GM12878 (cell line): Measurements from ENCODE around the gene IKZF1. TPM values are rescaled to one million over a fixed set of nuclear protein-coding genes. Genes with fewer than 3 reads are reported as not detected.

Experiments
- ATAC-seq: fragments of 200-7000 bp; cut with Tn5 transposase; 3 replicates; pipeline ENCODE4 v1.9.1; 2020; ENCODE audit warnings: mild to moderate bottlenecking, moderate library complexity
- BruUV-seq: library from RNA; stranded (reverse); fragments of 400-500 nt; replicated peaks from 2 replicates; lab custom pipeline; 2021; lab: Mats Ljungman, UMichigan
- CTCF ChIA-PET: fragments of 300-600 bp; sonication (Branson Sonifier 250); formaldehyde crosslinking; extraction: SDS; loops from one replicate; lab custom pipeline; 2021; ENCODE audit warnings: inconsistent platforms; lab: Yijun Ruan, JAX
- POLR2A ChIA-PET: fragments of 350-600 bp; formaldehyde crosslinking; extraction: SDS; loops from one replicate; lab custom pipeline; 2021; ENCODE audit warnings: inconsistent platforms; lab: Charles Lee
- RAD21 ChIA-PET: fragments of 300-600 bp; sonication (Branson Sonifier 250); formaldehyde crosslinking; loops from one replicate; lab custom pipeline; 2023; ENCODE audit warnings: antibody characterized with exemption; ENCODE audit not compliant: unreplicated experiment; lab: Charles Lee
- SMC1A ChIA-PET: fragments of 300-600 bp; sonication (Branson Sonifier 250); formaldehyde crosslinking; loops from one replicate; lab custom pipeline; 2023; ENCODE audit not compliant: unreplicated experiment, uncharacterized antibody; lab: Charles Lee
- DNase-seq: peaks from one replicate; pipeline ENCODE4 v3.0.0-alpha.2; 2011; ENCODE audit warnings: low read depth, low spot score
- FAIRE-seq: peaks from 3 replicates; lab custom pipeline; 2011; peaks lifted over from hg19 to GRCh38; lab: Jason Lieb, UNC
- H2AFZ ChIP-seq: 2 replicates; pipeline ENCODE4 v1.6.0; 2011; ENCODE audit warnings: low read depth, low read length, control low read depth; ENCODE audit not compliant: control insufficient read depth
- H3K27ac ChIP-seq: 2 replicates; pipeline ENCODE4 v1.5.1; 2011; ENCODE audit warnings: control low read depth; ENCODE audit not compliant: control insufficient read depth, insufficient read depth
- H3K27me3 ChIP-seq, 2 experiments: replicated peaks in 1 of 2; 2 replicates each; pipeline versions ENCODE4 v1.6.0 to v1.6.1; 2011; ENCODE audit warnings: low read length in 1 of 2; ENCODE audit not compliant: control insufficient read depth in 2 of 2, insufficient read depth in 2 of 2
- H3K36me3 ChIP-seq, 2 experiments: 2 replicates each; pipeline ENCODE4 v1.5.1; 2011; ENCODE audit warnings: low read length in 1 of 2; ENCODE audit not compliant: control insufficient read depth in 2 of 2, insufficient read depth in 2 of 2
- H3K4me1 ChIP-seq: 2 replicates; pipeline ENCODE4 v1.6.1; 2011; ENCODE audit warnings: mild to moderate bottlenecking, low read length, moderate library complexity, mixed read lengths; ENCODE audit not compliant: control insufficient read depth, insufficient read depth
- H3K4me2 ChIP-seq: 2 replicates; pipeline ENCODE4 v1.6.0; 2011; ENCODE audit warnings: control low read depth; ENCODE audit not compliant: control insufficient read depth, insufficient read depth
- H3K4me3 ChIP-seq: fragments of 200-600 bp; sonication (generic); 2 replicates; pipeline ENCODE4 v1.5.1; 2016
- H3K79me2 ChIP-seq: 2 replicates; pipeline ENCODE4 v1.6.0; 2011; ENCODE audit warnings: low read length; ENCODE audit not compliant: control insufficient read depth, insufficient read depth
- H3K9ac ChIP-seq: 2 replicates; pipeline ENCODE4 v1.8.0; 2011; ENCODE audit warnings: low read length, control low read depth, mixed read lengths; ENCODE audit not compliant: control insufficient read depth, insufficient read depth
- H3K9me3 ChIP-seq: replicated peaks from 3 replicates; pipeline ENCODE4 v1.5.1; 2011; ENCODE audit warnings: mild to moderate bottlenecking, low read length; ENCODE audit not compliant: control insufficient read depth, insufficient read depth
- H4K20me1 ChIP-seq: 2 replicates; pipeline ENCODE4 v1.6.0; 2011; ENCODE audit not compliant: control insufficient read depth, insufficient read depth
- BHLHE40 ChIP-seq, 2 experiments: fragments of 450-650 bp in 1 of 2; IDR thresholded peaks; 2 replicates each; pipeline ENCODE4 v1.6.1; 2011 to 2017; ENCODE audit warnings: low read depth in 2 of 2, borderline replicate concordance in 1 of 2, improper control_type of control experiment in 1 of 2, low read length in 1 of 2, mild to moderate bottlenecking in 1 of 2
- IKZF1 ChIP-seq: fragments of 450-650 bp; conservative IDR thresholded peaks from 2 replicates; pipeline ENCODE4 v1.6.1; 2017; ENCODE audit warnings: antibody characterized with exemption, mild to moderate bottlenecking
- IKZF2 ChIP-seq, 2 experiments: fragments of 450-650 bp; IDR thresholded peaks; 2 replicates each; pipeline ENCODE4 v1.6.1; 2017; ENCODE audit warnings: mild to moderate bottlenecking in 2 of 2, moderate library complexity in 2 of 2
- IRF3 ChIP-seq: fragments of 450-650 bp; IDR thresholded peaks from 2 replicates; pipeline ENCODE4 v1.6.1; 2014; ENCODE audit warnings: mild to moderate bottlenecking
- MEF2B ChIP-seq: fragments of 450-650 bp; IDR thresholded peaks from 2 replicates; pipeline ENCODE4 v1.6.1; 2018; ENCODE audit warnings: mild to moderate bottlenecking, moderate library complexity; ENCODE audit not compliant: partially characterized antibody, poor library complexity, severe bottlenecking
- NFIC ChIP-seq: IDR thresholded peaks from 2 replicates; pipeline ENCODE4 v1.6.1; 2012; ENCODE audit warnings: low read depth, mild to moderate bottlenecking, inconsistent platforms, low read length, moderate library complexity
- ZBTB40 ChIP-seq: fragments of 450-650 bp; IDR thresholded peaks from 2 replicates; pipeline ENCODE4 v1.6.1; 2016; ENCODE audit warnings: mild to moderate bottlenecking, moderate library complexity, borderline replicate concordance
- WGBS: methylation state at CpG from one replicate; pipeline ENCODE4 v1.1.6; 2016; ENCODE audit warnings: low lambda C conversion rate; ENCODE audit not compliant: insufficient replicate concordance, insufficient coverage; ENCODE audit errors: missing lambda C conversion rate; 5-methylcytosine and 5-hydroxymethylcytosine counted together
- in situ Hi-C: fragments of 300-500 bp; cut with MboI; formaldehyde crosslinking; loops from 9 replicates; pipeline ENCODE4 v1.14.3; 2018; ENCODE audit warnings: mixed read lengths
- intact Hi-C: fragments of 100-400 bp; cut with micrococcal nuclease; formaldehyde crosslinking; loops from one replicate; pipeline ENCODE4 v1.14.2; 2022; ENCODE audit not compliant: unreplicated experiment
- polyA plus RNA-seq, 11 experiments: library from polyadenylated mRNA; depleted of rRNA in 4 of 11; unstranded in 6 of 11; stranded (reverse) in 5 of 11; fragments of >200 nt; fragmentation: Nextera tagmentation in 4 of 11; fragmentation: Illumina TruSeq in 1 of 11; extraction: Ambion mirVana in 4 of 11; extraction: Trizol in 1 of 11; gene quantifications; 1 replicate in 1 of 11; 2 replicates in 10 of 11; pipeline versions ENCODE4 v1.2.1 to v1.2.3, GENCODE V29; 2011 to 2016; ENCODE audit warnings: inconsistent platforms in 2 of 11, missing spikeins in 2 of 11, low read depth in 1 of 11
- total RNA-seq, 4 experiments: library from RNA; depleted of rRNA in 3 of 4; stranded (reverse); fragments of >200 nt in 3 of 4; fragmentation: Illumina TruSeq in 1 of 4; extraction: Trizol in 1 of 4; gene quantifications; 2 replicates each; pipeline versions ENCODE4 v1.2.1 to v1.2.3, GENCODE V29; 2013 to 2021

The IKZF1 gene
- total and polyA plus RNA-seq, 10 of the 15 experiments (the other 5 are each of a cell fraction or from before 2014, with no cell fraction given), result 27.2 to 125 (median 71.6) TPM

- H3K27ac ChIP-seq, result peak overlapping the region; percentile 67
- no peak for DNase-seq
- no peak for ATAC-seq
- peaks cover 10% of the 10 kb centered on the region for H3K4me1 ChIP-seq
- no peaks in the 10 kb centered on the region for H3K27me3 ChIP-seq
- no peaks in the 10 kb centered on the region for H3K36me3 ChIP-seq
- no peak overlapping the region for H2AFZ ChIP-seq
- POLR2A ChIA-PET, result interaction anchor here (0.7 to 12.6 kb wide), 11 partner anchors 7 to 162 kb away, joined by 3 to 165 read pairs (median 5); no protein-coding TSS in a partner anchor
- RAD21 ChIA-PET, result interaction anchor here (0.7 to 13.0 kb wide), 14 partner anchors 12 to 163 kb away, joined by 3 to 293 read pairs (median 6); no protein-coding TSS in a partner anchor
- under 1% methylated on average over 11 of the region's 11 CpGs for WGBS
- H4K20me1 ChIP-seq, result no peaks in the 10 kb centered on the region
- SMC1A ChIA-PET, result interaction anchor here (0.6 to 12.9 kb wide), 17 partner anchors 8 to 214 kb away, joined by 3 to 356 read pairs (median 10); no protein-coding TSS in a partner anchor
- intact Hi-C loops, result loop anchor here (1.0 to 5.0 kb wide), 5 partner anchors 36 to 163 kb away; no protein-coding TSS in a partner anchor
- BruUV-seq, result TSS peak; percentile 21
- TF ChIP-seq MEF2B, result peak; percentile 28
- TF ChIP-seq BHLHE40 (IDR thresholded peaks at IDR 0.05; ENCODE audit: borderline replicate concordance in 1 of 2, low read depth in 2 of 2, low read length in 1 of 2), result 0 out of 4 replicates have a peak, but pooled peaks have one; percentile 7 to 20
- TF ChIP-seq IRF3, result no peak
- 0 out of 2 replicates have a peak, but pooled peaks have one; percentile 20 for TF ChIP-seq ZBTB40
- TF ChIP-seq NFIC, result no peak; the same call in 1 of the 2 replicates
- TF ChIP-seq IKZF2 (IDR thresholded peaks at IDR 0.05), result peak in 1 of 2 experiments; percentile 22; a peak in 1 of 4 replicates
- peak; percentile 14; the same call in 1 of the 2 replicates for TF ChIP-seq IKZF1
- TF ChIP-seq, all 136 proteins: peak for 5
- Histone ChIP-seq H3K9ac (peak overlapping the region; percentile 50), H3K79me2 (peaks cover 64% of the 10 kb centered on the region), H3K4me3 (peak overlapping the region; percentile 79), H3K4me2 (peak overlapping the region; percentile 71), H3K9me3 (no peaks in the 10 kb centered on the region)
- CTCF ChIA-PET, result interaction anchor here (0.6 to 14.5 kb wide), 18 partner anchors 8 to 855 kb away, joined by 3 to 250 read pairs (median 4); no protein-coding TSS in a partner anchor
- FAIRE-seq, result no peak
- in situ Hi-C loops, result no loop called here
Observed at GRCh38 chr7:50305583-50306493, 1.3 kb downstream of the IKZF1 start.
